CD4-positive, alpha-beta T cell treated with Interleukin-10 for 1 hour (primary cell): ENCODE results near the gene CDK7.

Source experiments
- DNase-seq: peaks from one replicate; pipeline ENCODE4 v3.0.0-alpha.2; 2020

CDK7 gene

GRCh38 chr5:69295088-69295754, 60.5 kb downstream of the CDK7 start:
- no peak for DNase-seq

DNA sequence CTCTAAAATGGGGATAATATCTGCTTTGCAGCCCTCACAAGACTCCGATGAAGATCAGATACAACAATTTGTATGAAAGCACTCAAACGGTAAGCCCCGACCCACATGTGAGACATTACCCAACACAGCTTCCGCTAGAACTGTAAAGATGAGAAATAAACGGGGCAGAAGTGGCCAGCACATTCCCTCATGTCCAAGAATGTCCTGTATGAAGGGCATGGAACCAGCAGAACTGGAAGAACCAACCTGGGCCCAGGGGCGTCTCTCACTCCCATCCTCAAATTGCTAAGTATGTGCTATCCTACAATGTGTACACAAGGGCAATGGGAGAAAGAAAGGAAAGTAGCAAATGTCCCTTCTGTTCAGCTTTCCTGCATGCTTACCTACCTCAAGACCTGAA, 64.9 kb downstream of the CDK7 start:
- no peak for DNase-seq

GRCh38 chr5:69300537-69301203, 66.0 kb downstream of the CDK7 start:
- no peak for DNase-seq

- no peak for DNase-seq
These were observed 70.8 kb downstream of the CDK7 start for GRCh38 chr5:69305512-69305911.

- no peak for DNase-seq
These were observed 73.4 kb downstream of the CDK7 start for GRCh38 chr5:69308046-69308553.

- DNase-seq = no peak
These were observed 74.7 kb downstream of the CDK7 start for GRCh38 chr5:69309380-69309779.

GRCh38 chr5:69312459-69313160, 77.9 kb downstream of the CDK7 start:
- DNase-seq = no peak

- no peak for DNase-seq
These were observed 78.7 kb downstream of the CDK7 start for GRCh38 chr5:69313428-69313827.

DNA sequence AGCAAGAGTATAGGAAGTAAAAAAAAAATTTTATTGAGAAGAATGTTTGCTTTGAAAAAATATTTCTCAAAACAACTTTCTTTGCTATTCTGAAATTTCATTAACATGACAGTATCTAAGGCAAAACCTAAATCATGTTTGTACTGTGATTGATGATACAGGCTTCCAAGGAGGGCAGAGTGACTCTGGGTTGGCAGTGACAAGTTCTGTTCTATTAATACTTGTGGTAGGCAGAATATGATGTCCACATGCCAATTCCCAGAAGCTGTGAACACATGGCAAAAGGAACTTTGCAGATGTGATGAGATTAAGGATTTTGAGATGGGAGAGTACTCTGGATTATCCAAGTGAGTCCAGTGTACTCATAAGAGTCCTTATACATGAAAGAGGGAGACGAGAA, 81.3 kb downstream of the CDK7 start:
- DNase-seq = no peak

- DNase-seq = no peak
These were observed 82.7 kb downstream of the CDK7 start for GRCh38 chr5:69317391-69317790.

DNA sequence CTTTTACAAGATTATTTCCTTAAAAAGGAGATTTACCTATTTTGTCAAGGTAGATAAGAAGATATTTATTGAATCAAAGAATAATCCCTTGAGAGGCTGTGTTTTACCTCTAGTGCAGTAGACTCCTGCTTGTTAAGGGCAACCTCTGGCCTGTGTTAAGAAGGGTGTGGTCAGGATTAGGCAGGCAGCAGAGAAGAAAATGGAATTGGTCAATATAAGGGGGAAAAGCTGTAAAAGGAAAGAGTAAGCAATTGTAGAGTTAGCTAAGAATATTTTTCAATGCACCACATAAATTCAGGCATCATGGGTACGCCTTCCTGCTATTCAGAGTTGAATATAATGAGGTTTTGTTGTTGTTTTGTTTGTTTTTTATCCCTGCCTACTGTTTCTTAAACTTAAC, 91.7 kb downstream of the CDK7 start:
- no peak for DNase-seq
